GM12865 (cell line): ENCODE results near the gene PPP1R36.

ENCODE experiments used
- DNase-seq: peaks from one replicate; pipeline ENCODE4 v3.0.0; 2010; ENCODE audit warnings: low read depth
- H3K4me3 ChIP-seq: 2 replicates; pipeline ENCODE4 v1.5.1; 2011; ENCODE audit warnings: mild to moderate bottlenecking, low read depth, low read length, control low read depth
- CTCF ChIP-seq: IDR thresholded peaks from 2 replicates; pipeline ENCODE4 v1.5.1; 2011; ENCODE audit warnings: low read length, control low read depth, low read depth, inconsistent platforms; ENCODE audit not compliant: insufficient read depth; ENCODE audit errors: missing control alignments

The PPP1R36 gene

DNA sequence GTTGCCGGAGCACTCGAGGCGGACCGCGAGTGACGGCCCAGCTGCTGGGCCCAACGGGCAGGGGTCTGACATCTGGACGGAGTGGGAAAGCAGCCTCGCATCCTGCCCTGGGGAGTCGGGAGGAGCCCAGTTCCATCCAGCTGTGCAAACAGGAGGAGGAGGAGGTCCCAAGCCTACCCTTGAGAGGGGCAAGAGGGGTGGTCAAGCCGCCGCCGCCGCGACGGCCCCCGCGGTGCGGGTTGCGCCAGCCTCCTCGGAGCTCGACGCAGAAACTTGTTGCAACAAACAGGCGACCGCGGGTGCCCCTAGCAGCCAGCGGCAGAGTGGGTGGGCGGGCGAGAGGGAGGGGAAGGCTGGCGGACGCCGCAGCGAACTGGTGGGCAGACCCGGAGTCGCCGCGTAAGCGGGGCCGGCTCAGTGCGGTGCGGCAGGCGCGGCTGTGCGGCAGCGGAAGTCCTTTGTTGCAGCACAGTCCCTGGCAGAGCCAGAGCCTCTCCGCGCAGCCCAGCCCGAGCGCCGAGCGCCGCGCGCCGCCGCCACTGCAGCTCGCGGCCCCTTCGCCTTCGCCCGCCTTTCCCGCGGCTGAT lies 45.4 kb upstream of the PPP1R36 start, which contains the start of gene ZBTB1:
Gene ZBTB1, plus strand, starts transcription at position 461 of the 587 bp plus-strand sequence. CDS start 16,735 bp downstream, outside the sequence.
- no peak for TF ChIP-seq CTCF
- peak within 1 kb of the TSS; percentile 81 for H3K4me3 ChIP-seq
- peak; percentile 93 for DNase-seq

- peak overlapping the region; percentile 81 for H3K4me3 ChIP-seq
- TF ChIP-seq CTCF: no peak
- DNase-seq: peak; percentile 93
Measured at GRCh38 chr14:64504897-64505794, 44.6 kb upstream of the PPP1R36 start.

GRCh38 chr14:64506721-64507120 lies 43.0 kb upstream of the PPP1R36 start:
- peak; percentile 45 for DNase-seq
- peak overlapping the region; percentile 81 for H3K4me3 ChIP-seq
- TF ChIP-seq CTCF: no peak

DNA sequence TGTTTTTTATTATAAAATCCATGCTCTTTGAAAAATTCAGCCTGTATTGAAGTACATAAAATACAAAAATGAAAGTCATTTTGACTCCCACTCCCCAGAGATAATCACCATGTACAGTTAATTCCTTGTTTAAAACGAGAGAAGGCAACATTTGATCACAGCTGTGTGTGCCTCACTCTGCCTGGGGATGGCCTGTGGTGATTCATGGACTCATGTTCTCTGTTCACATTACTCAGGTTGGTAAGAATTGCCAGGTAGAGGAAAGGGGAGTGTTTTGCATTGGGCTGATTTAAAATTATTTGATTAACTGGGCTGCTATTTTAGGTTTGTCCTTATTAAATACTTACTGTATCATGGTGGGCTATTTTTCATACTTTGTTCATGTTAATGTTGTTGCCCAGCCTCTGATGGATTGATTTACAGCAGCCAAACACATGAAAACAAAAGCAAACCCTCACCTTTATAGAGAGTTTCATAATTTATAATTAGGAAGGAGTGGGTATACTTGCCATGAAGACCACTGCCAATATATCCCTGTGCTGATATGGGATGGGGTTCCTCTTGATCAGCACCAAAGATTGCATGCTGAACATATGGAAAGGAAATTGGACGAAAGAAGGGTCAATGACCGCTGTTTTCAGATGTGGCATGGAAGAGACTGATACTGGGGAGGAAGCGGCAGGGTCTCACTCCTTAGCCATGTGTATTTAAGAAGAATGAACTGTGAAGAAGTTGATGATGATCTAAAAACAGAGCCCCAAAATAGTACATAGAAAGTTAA lies 42.2 kb upstream of the PPP1R36 start:
- TF ChIP-seq CTCF: no peak
- DNase-seq: peak; percentile 25
- H3K4me3 ChIP-seq: peak overlapping the region; percentile 81

DNA sequence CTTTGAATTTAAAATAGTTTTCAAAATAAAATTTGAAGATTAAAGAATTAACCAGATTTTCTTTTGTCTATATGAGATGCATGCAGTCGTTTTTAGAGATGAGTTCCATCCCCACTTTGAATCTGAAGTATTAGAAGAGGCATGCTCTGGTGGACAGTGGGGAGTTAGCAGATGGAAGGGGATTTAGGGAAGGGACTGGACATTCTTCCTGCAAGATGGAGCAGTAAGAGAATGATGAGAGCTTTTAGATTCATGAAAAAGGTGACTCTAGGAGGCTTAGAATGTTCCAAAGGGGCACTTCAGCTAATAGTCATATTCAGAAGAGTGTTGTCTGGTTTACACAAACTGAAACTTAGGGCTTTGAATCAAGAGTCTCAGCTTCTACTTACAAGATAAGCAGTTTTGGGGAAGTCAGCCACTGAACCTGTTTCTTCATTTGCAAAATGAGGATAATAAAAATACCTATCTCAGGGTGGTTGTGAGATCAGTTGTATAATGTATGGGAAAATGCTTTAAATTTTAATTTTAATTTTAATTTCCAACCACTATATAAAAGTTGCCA lies 41.5 kb upstream of the PPP1R36 start:
- DNase-seq: peak; percentile 83
- no peak for TF ChIP-seq CTCF
- H3K4me3 ChIP-seq: peak overlapping the region; percentile 81

GRCh38 chr14:64509036-64509435 lies 40.7 kb upstream of the PPP1R36 start:
- H3K4me3 ChIP-seq: peak overlapping the region; percentile 81
- TF ChIP-seq CTCF: no peak

More at GRCh38 chr14:64509036-64509435, 40.7 kb upstream of the PPP1R36 start:
- peak; percentile 33 for DNase-seq
